Mesenchymal stem cell (in vitro differentiated cells and primary cell): Measurements from ENCODE around the gene PRKCG.

Experiments used
- DNase-seq: peaks from one replicate; pipeline ENCODE4 v3.0.0-alpha.2; 2013
- H2AFZ ChIP-seq: one replicate; pipeline ENCODE4 v1.6.1; 2013; ENCODE audit warnings: low read depth, mild to moderate bottlenecking, control low read depth, inconsistent platforms, low read length, moderate library complexity
- H2AK5ac ChIP-seq: 2 replicates; pipeline ENCODE4 v1.6.1; 2013; ENCODE audit warnings: low read length, moderate library complexity, mild to moderate bottlenecking, inconsistent platforms; ENCODE audit not compliant: severe bottlenecking
- H2BK120ac ChIP-seq: one replicate; pipeline ENCODE4 v1.6.1; 2013; ENCODE audit warnings: low read depth, mild to moderate bottlenecking, inconsistent platforms, low read length, moderate library complexity
- H2BK12ac ChIP-seq, 2 experiments: one replicate each; pipeline ENCODE4 v1.6.1; 2013; ENCODE audit warnings: inconsistent platforms in 2 of 2, low read length in 2 of 2, mild to moderate bottlenecking in 2 of 2, moderate library complexity in 2 of 2, control low read depth in 1 of 2
- H2BK15ac ChIP-seq: one replicate; pipeline ENCODE4 v1.6.1; 2013; ENCODE audit warnings: mild to moderate bottlenecking, low read depth, inconsistent platforms; ENCODE audit not compliant: poor library complexity, severe bottlenecking
- H2BK5ac ChIP-seq: 2 replicates; pipeline ENCODE4 v1.6.1; 2013; ENCODE audit warnings: low read depth, mild to moderate bottlenecking, low read length, control low read depth, inconsistent platforms; ENCODE audit not compliant: poor library complexity, severe bottlenecking
- H3K14ac ChIP-seq, 2 experiments: one replicate each; pipeline ENCODE4 v1.6.1; 2013; ENCODE audit warnings: inconsistent platforms in 2 of 2, low read length in 2 of 2, control low read depth in 1 of 2, mild to moderate bottlenecking in 1 of 2, moderate library complexity in 1 of 2
- H3K18ac ChIP-seq, 2 experiments: one replicate each; pipeline ENCODE4 v1.6.1; 2013; ENCODE audit warnings: inconsistent platforms in 2 of 2, low read length in 2 of 2, control low read depth in 1 of 2, low read depth in 1 of 2, mild to moderate bottlenecking in 1 of 2
- H3K23ac ChIP-seq, 2 experiments: one replicate each; pipeline ENCODE4 v1.6.1; 2013; ENCODE audit warnings: inconsistent platforms in 2 of 2, low read length in 2 of 2, mild to moderate bottlenecking in 2 of 2, moderate library complexity in 2 of 2, control low read depth in 1 of 2
- H3K27ac ChIP-seq: 2 replicates; pipeline ENCODE4 v1.5.1; 2013; ENCODE audit warnings: mild to moderate bottlenecking, moderate library complexity, low read length, control low read depth, inconsistent platforms; ENCODE audit not compliant: poor library complexity, severe bottlenecking
- H3K27me3 ChIP-seq, 2 experiments: 2 replicates each; pipeline versions ENCODE4 v1.6.1 to v1.7.0; 2013; ENCODE audit warnings: low read length in 2 of 2, mild to moderate bottlenecking in 2 of 2, moderate library complexity in 2 of 2, control low read depth in 1 of 2, inconsistent platforms in 1 of 2; ENCODE audit not compliant: control insufficient read depth in 1 of 2, insufficient read depth in 1 of 2
- H3K36me3 ChIP-seq, 2 experiments: 2 replicates each; pipeline versions ENCODE4 v1.6.1 to v1.7.0; 2013; ENCODE audit warnings: low read length in 2 of 2, control low read depth in 1 of 2, inconsistent platforms in 1 of 2, low read depth in 1 of 2, mild to moderate bottlenecking in 1 of 2; ENCODE audit not compliant: insufficient read depth in 2 of 2, control insufficient read depth in 1 of 2
- H3K4ac ChIP-seq, 2 experiments: one replicate each; pipeline ENCODE4 v1.6.1; 2013; ENCODE audit warnings: inconsistent platforms in 2 of 2, low read length in 2 of 2, mild to moderate bottlenecking in 2 of 2, moderate library complexity in 2 of 2, control low read depth in 1 of 2, low read depth in 1 of 2
- H3K4me1 ChIP-seq: 2 replicates; pipeline ENCODE4 v1.6.1; 2013; ENCODE audit warnings: low read depth, low read length, control low read depth; ENCODE audit not compliant: control insufficient read depth, insufficient read depth
- H3K4me2 ChIP-seq: 2 replicates; pipeline ENCODE4 v1.6.1; 2013; ENCODE audit warnings: low read length, mild to moderate bottlenecking, inconsistent platforms; ENCODE audit not compliant: poor library complexity, severe bottlenecking
- H3K4me3 ChIP-seq, 2 experiments: 2 replicates each; pipeline versions ENCODE4 v1.5.1 to v1.7.0; 2013; ENCODE audit warnings: low read length in 2 of 2, mild to moderate bottlenecking in 2 of 2, control low read depth in 1 of 2, low read depth in 1 of 2; ENCODE audit not compliant: insufficient read depth in 1 of 2
- H3K79me1 ChIP-seq: replicated peaks from 2 replicates; pipeline ENCODE4 v1.6.1; 2013; ENCODE audit warnings: mild to moderate bottlenecking, control low read depth, low read length, inconsistent platforms; ENCODE audit not compliant: poor library complexity, severe bottlenecking
- H3K9ac ChIP-seq: 2 replicates; pipeline ENCODE4 v1.7.0; 2013; ENCODE audit warnings: mild to moderate bottlenecking, low read length, moderate library complexity
- H3K9me3 ChIP-seq: 2 replicates; pipeline ENCODE4 v1.7.0; 2013; ENCODE audit warnings: mild to moderate bottlenecking, low read length; ENCODE audit not compliant: control insufficient read depth
- H4K8ac ChIP-seq: one replicate; pipeline ENCODE4 v1.6.1; 2013; ENCODE audit warnings: inconsistent platforms, mild to moderate bottlenecking, low read length, moderate library complexity
- H4K91ac ChIP-seq: one replicate; pipeline ENCODE4 v1.6.1; 2013; ENCODE audit warnings: mild to moderate bottlenecking, low read length, inconsistent platforms
- WGBS: methylation state at CpG from one replicate; pipeline ENCODE4 v1.1.7; 2013; ENCODE audit warnings: mixed read lengths; 5-methylcytosine and 5-hydroxymethylcytosine counted together

The PRKCG gene

DNA sequence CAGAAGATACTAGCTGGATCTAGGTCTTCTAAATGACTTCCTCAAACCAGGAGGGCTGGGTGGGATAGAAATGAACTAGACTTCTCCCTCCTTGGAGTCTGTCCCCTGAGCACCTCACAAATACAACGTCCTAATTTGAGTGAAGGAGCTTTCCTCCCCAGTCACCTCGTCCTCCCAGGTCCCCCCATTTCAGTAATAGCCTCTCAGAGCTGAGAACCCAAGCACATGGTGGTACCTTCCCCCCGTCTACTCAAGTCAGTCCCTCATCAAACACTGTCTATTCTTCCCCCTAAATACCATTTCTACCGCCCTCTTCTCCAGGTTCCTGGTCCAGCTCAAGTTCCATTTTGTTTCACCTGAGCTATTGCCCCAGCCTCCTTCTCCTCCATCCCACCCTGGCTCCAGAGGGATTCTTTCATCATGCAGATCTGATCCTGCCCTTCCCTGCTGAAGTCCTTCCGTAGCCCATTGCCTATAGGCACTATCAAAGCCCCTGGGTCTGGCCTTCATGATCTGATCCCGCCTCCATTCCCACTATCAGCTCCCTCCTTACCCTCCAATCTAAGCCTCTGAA is 5.3 kb upstream of the PRKCG start:
- no peak overlapping the region for H3K4ac ChIP-seq
- DNase-seq = peak; percentile 59
- H2BK5ac ChIP-seq = no peak overlapping the region
- no peaks in the 10 kb centered on the region for H3K9me3 ChIP-seq
- H2BK15ac ChIP-seq = no peak overlapping the region
- H2AK5ac ChIP-seq = no peak overlapping the region
- no peak overlapping the region for H4K91ac ChIP-seq
- no peak overlapping the region for H3K18ac ChIP-seq
- H3K79me1 ChIP-seq = peaks cover 15% of the 10 kb centered on the region
- peaks cover 34% of the 10 kb centered on the region in 2 experiments for H3K36me3 ChIP-seq
- no peak overlapping the region for H2AFZ ChIP-seq
- H3K27me3 ChIP-seq = peaks cover 14 to 22% of the 10 kb centered on the region in 2 experiments
- H2BK120ac ChIP-seq = no peak overlapping the region
- no peak overlapping the region for H3K14ac ChIP-seq
- H3K4me3 ChIP-seq = no peak overlapping the region
- 90% methylated on average over 5 of the region's 6 CpGs for WGBS
- peaks cover 7% of the 10 kb centered on the region for H3K4me1 ChIP-seq
- peak overlapping the region; percentile 8 for H3K9ac ChIP-seq
- no peak overlapping the region for H3K4me2 ChIP-seq
- H2BK12ac ChIP-seq = no peak overlapping the region
- H4K8ac ChIP-seq = no peak overlapping the region
- no peak overlapping the region for H3K23ac ChIP-seq
- H3K27ac ChIP-seq = no peak overlapping the region

DNA sequence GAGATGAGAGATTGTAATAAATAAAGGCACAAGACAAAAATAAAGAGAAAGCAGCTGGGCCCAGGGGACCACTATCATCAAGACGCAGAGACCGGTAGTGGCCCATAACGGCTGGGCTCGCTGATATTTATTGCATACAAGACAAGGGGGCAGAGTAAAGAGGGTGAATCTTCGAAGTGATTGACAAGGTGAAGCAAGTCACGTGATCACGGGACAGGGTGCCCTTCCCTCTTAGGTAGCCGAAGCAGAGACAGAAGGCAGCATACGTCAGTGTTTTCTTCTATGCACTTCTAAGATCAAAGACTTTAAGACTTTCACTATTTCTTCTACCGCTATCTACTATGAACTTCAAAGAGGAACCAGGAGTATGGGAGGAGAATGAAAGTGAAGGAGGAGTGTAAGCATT is 4.6 kb upstream of the PRKCG start:
- peaks cover 30 to 34% of the 10 kb centered on the region in 2 experiments for H3K36me3 ChIP-seq
- no peak overlapping the region for H4K91ac ChIP-seq
- H2AK5ac ChIP-seq = no peak overlapping the region
- H3K18ac ChIP-seq = no peak overlapping the region
- H3K4me2 ChIP-seq = no peak overlapping the region
- H3K4me3 ChIP-seq = no peak overlapping the region
- no peaks in the 10 kb centered on the region for H3K9me3 ChIP-seq
- H3K23ac ChIP-seq = no peak overlapping the region
- H2BK120ac ChIP-seq = no peak overlapping the region
- 70% methylated on average over 9 of the region's 10 CpGs for WGBS
- peak overlapping the region; percentile 8 for H3K9ac ChIP-seq
- H3K79me1 ChIP-seq = peaks cover 15% of the 10 kb centered on the region
- H3K27me3 ChIP-seq = peaks cover 19 to 28% of the 10 kb centered on the region in 2 experiments
- H4K8ac ChIP-seq = no peak overlapping the region
- peak; percentile 73 for DNase-seq
- no peak overlapping the region for H2BK5ac ChIP-seq
- no peak overlapping the region for H3K14ac ChIP-seq
- no peak overlapping the region for H3K27ac ChIP-seq
- H3K4ac ChIP-seq = no peak overlapping the region
- peaks cover 13% of the 10 kb centered on the region for H3K4me1 ChIP-seq
- H2BK15ac ChIP-seq = no peak overlapping the region
- no peak overlapping the region for H2AFZ ChIP-seq
- H2BK12ac ChIP-seq = no peak overlapping the region

GRCh38 chr19:53878776-53879139 is 3.2 kb upstream of the PRKCG start:
- peak; percentile 85 for DNase-seq
- Histone ChIP-seq H3K9ac (peak overlapping the region; percentile 82), H3K14ac (peak overlapping the region in 1 of 2 experiments; percentile 73), H3K27ac (no peak overlapping the region), H4K91ac (no peak overlapping the region), H2BK15ac (no peak overlapping the region), H3K4me2 (peak overlapping the region; percentile 64), H2BK5ac (no peak overlapping the region), H3K4me3 (peak overlapping the region; percentile 56 to 84), H3K23ac (no peak overlapping the region), H2BK120ac (peak overlapping the region; percentile 3), H3K27me3 (peaks cover 33 to 39% of the 10 kb centered on the region in 2 experiments), H2AK5ac (no peak overlapping the region), H2BK12ac (peak overlapping the region in 1 of 2 experiments; percentile 10), H4K8ac (peak overlapping the region; percentile 58), H3K18ac (peak overlapping the region in 1 of 2 experiments; percentile 81), H3K4ac (peak overlapping the region; percentile 5 to 17), H2AFZ (peak overlapping the region; percentile 89), H3K9me3 (no peaks in the 10 kb centered on the region), H3K4me1 (peaks cover 14% of the 10 kb centered on the region), H3K79me1 (peaks cover 10% of the 10 kb centered on the region), H3K36me3 (peaks cover 19 to 25% of the 10 kb centered on the region in 2 experiments)
- 70% methylated on average over 7 of the region's 12 CpGs for WGBS

- H2BK15ac ChIP-seq = peak overlapping the region; percentile 34
- H2BK5ac ChIP-seq = no peak overlapping the region
- peaks cover 3% of the 10 kb centered on the region for H3K79me1 ChIP-seq
- peak overlapping the region; percentile 55 for H4K91ac ChIP-seq
- H3K27ac ChIP-seq = no peak overlapping the region
- H2AFZ ChIP-seq = peak overlapping the region; percentile 89
- peak overlapping the region in 1 of 2 experiments; percentile 10 for H2BK12ac ChIP-seq
- peak overlapping the region; percentile 5 to 17 for H3K4ac ChIP-seq
- H3K23ac ChIP-seq = no peak overlapping the region
- under 1% methylated on average over 51 of the region's 51 CpGs for WGBS
- peak overlapping the region; percentile 58 for H4K8ac ChIP-seq
- DNase-seq = peak; percentile 92
- peaks cover 13 to 18% of the 10 kb centered on the region in 2 experiments for H3K36me3 ChIP-seq
- H3K9ac ChIP-seq = peak overlapping the region; percentile 82
- H2AK5ac ChIP-seq = no peak overlapping the region
- H3K27me3 ChIP-seq = peaks cover 40 to 45% of the 10 kb centered on the region in 2 experiments
- H3K9me3 ChIP-seq = no peaks in the 10 kb centered on the region
- H3K4me3 ChIP-seq = peak overlapping the region; percentile 56 to 84
- peak overlapping the region; percentile 56 to 81 for H3K18ac ChIP-seq
- H2BK120ac ChIP-seq = peak overlapping the region; percentile 3
- H3K4me2 ChIP-seq = peak overlapping the region; percentile 72
- peaks cover 14% of the 10 kb centered on the region for H3K4me1 ChIP-seq
- peak overlapping the region in 1 of 2 experiments; percentile 73 for H3K14ac ChIP-seq
Measured at GRCh38 chr19:53879140-53880081, 2.6 kb upstream of the PRKCG start.
